Mesenchymal stem cell (in vitro differentiated cells and primary cell): ENCODE data around the gene ZC3HAV1. TPM values are rescaled to one million over a fixed set of nuclear protein-coding genes. Genes with fewer than 3 reads are reported as not detected.

Experiments used
- DNase-seq: peaks from one replicate; pipeline ENCODE4 v3.0.0-alpha.2; 2013
- H2AFZ ChIP-seq: one replicate; pipeline ENCODE4 v1.6.1; 2013; ENCODE audit warnings: low read depth, mild to moderate bottlenecking, control low read depth, inconsistent platforms, low read length, moderate library complexity
- H2AK5ac ChIP-seq: 2 replicates; pipeline ENCODE4 v1.6.1; 2013; ENCODE audit warnings: low read length, moderate library complexity, mild to moderate bottlenecking, inconsistent platforms; ENCODE audit not compliant: severe bottlenecking
- H2BK120ac ChIP-seq: one replicate; pipeline ENCODE4 v1.6.1; 2013; ENCODE audit warnings: low read depth, mild to moderate bottlenecking, inconsistent platforms, low read length, moderate library complexity
- H2BK12ac ChIP-seq, 2 experiments: one replicate each; pipeline ENCODE4 v1.6.1; 2013; ENCODE audit warnings: inconsistent platforms in 2 of 2, low read length in 2 of 2, mild to moderate bottlenecking in 2 of 2, moderate library complexity in 2 of 2, control low read depth in 1 of 2
- H2BK15ac ChIP-seq: one replicate; pipeline ENCODE4 v1.6.1; 2013; ENCODE audit warnings: mild to moderate bottlenecking, low read depth, inconsistent platforms; ENCODE audit not compliant: poor library complexity, severe bottlenecking
- H2BK5ac ChIP-seq: 2 replicates; pipeline ENCODE4 v1.6.1; 2013; ENCODE audit warnings: low read depth, mild to moderate bottlenecking, low read length, control low read depth, inconsistent platforms; ENCODE audit not compliant: poor library complexity, severe bottlenecking
- H3K14ac ChIP-seq, 2 experiments: one replicate each; pipeline ENCODE4 v1.6.1; 2013; ENCODE audit warnings: inconsistent platforms in 2 of 2, low read length in 2 of 2, control low read depth in 1 of 2, mild to moderate bottlenecking in 1 of 2, moderate library complexity in 1 of 2
- H3K18ac ChIP-seq, 2 experiments: one replicate each; pipeline ENCODE4 v1.6.1; 2013; ENCODE audit warnings: inconsistent platforms in 2 of 2, low read length in 2 of 2, control low read depth in 1 of 2, low read depth in 1 of 2, mild to moderate bottlenecking in 1 of 2
- H3K23ac ChIP-seq, 2 experiments: one replicate each; pipeline ENCODE4 v1.6.1; 2013; ENCODE audit warnings: inconsistent platforms in 2 of 2, low read length in 2 of 2, mild to moderate bottlenecking in 2 of 2, moderate library complexity in 2 of 2, control low read depth in 1 of 2
- H3K27ac ChIP-seq: 2 replicates; pipeline ENCODE4 v1.5.1; 2013; ENCODE audit warnings: mild to moderate bottlenecking, moderate library complexity, low read length, control low read depth, inconsistent platforms; ENCODE audit not compliant: poor library complexity, severe bottlenecking
- H3K27me3 ChIP-seq, 2 experiments: 2 replicates each; pipeline versions ENCODE4 v1.6.1 to v1.7.0; 2013; ENCODE audit warnings: low read length in 2 of 2, mild to moderate bottlenecking in 2 of 2, moderate library complexity in 2 of 2, control low read depth in 1 of 2, inconsistent platforms in 1 of 2; ENCODE audit not compliant: control insufficient read depth in 1 of 2, insufficient read depth in 1 of 2
- H3K36me3 ChIP-seq, 2 experiments: 2 replicates each; pipeline versions ENCODE4 v1.6.1 to v1.7.0; 2013; ENCODE audit warnings: low read length in 2 of 2, control low read depth in 1 of 2, inconsistent platforms in 1 of 2, low read depth in 1 of 2, mild to moderate bottlenecking in 1 of 2; ENCODE audit not compliant: insufficient read depth in 2 of 2, control insufficient read depth in 1 of 2
- H3K4ac ChIP-seq, 2 experiments: one replicate each; pipeline ENCODE4 v1.6.1; 2013; ENCODE audit warnings: inconsistent platforms in 2 of 2, low read length in 2 of 2, mild to moderate bottlenecking in 2 of 2, moderate library complexity in 2 of 2, control low read depth in 1 of 2, low read depth in 1 of 2
- H3K4me1 ChIP-seq: 2 replicates; pipeline ENCODE4 v1.6.1; 2013; ENCODE audit warnings: low read depth, low read length, control low read depth; ENCODE audit not compliant: control insufficient read depth, insufficient read depth
- H3K4me2 ChIP-seq: 2 replicates; pipeline ENCODE4 v1.6.1; 2013; ENCODE audit warnings: low read length, mild to moderate bottlenecking, inconsistent platforms; ENCODE audit not compliant: poor library complexity, severe bottlenecking
- H3K4me3 ChIP-seq, 2 experiments: 2 replicates each; pipeline versions ENCODE4 v1.5.1 to v1.7.0; 2013; ENCODE audit warnings: low read length in 2 of 2, mild to moderate bottlenecking in 2 of 2, control low read depth in 1 of 2, low read depth in 1 of 2; ENCODE audit not compliant: insufficient read depth in 1 of 2
- H3K79me1 ChIP-seq: replicated peaks from 2 replicates; pipeline ENCODE4 v1.6.1; 2013; ENCODE audit warnings: mild to moderate bottlenecking, control low read depth, low read length, inconsistent platforms; ENCODE audit not compliant: poor library complexity, severe bottlenecking
- H3K9ac ChIP-seq: 2 replicates; pipeline ENCODE4 v1.7.0; 2013; ENCODE audit warnings: mild to moderate bottlenecking, low read length, moderate library complexity
- H3K9me3 ChIP-seq: 2 replicates; pipeline ENCODE4 v1.7.0; 2013; ENCODE audit warnings: mild to moderate bottlenecking, low read length; ENCODE audit not compliant: control insufficient read depth
- H4K8ac ChIP-seq: one replicate; pipeline ENCODE4 v1.6.1; 2013; ENCODE audit warnings: inconsistent platforms, mild to moderate bottlenecking, low read length, moderate library complexity
- H4K91ac ChIP-seq: one replicate; pipeline ENCODE4 v1.6.1; 2013; ENCODE audit warnings: mild to moderate bottlenecking, low read length, inconsistent platforms
- WGBS: methylation state at CpG from one replicate; pipeline ENCODE4 v1.1.7; 2013; ENCODE audit warnings: mixed read lengths; 5-methylcytosine and 5-hydroxymethylcytosine counted together
- polyA plus RNA-seq, 2 experiments: library from polyadenylated mRNA; stranded (reverse); fragments of 200-250 nt; gene quantifications; one replicate each; pipeline ENCODE4 v1.2.3, GENCODE V29; 2013

Gene ZC3HAV1
- polyA plus RNA-seq (2013, experiment 1 of 2): 26.4 TPM
- 25.0 TPM for polyA plus RNA-seq (2013, experiment 2 of 2)

GRCh38 chr7:139109188-139109982 is at the start of gene ZC3HAV1:
ZC3HAV1 (minus strand) TSS chr7:139109720; CDS start chr7:139109331, 389 bp downstream.
- H3K18ac ChIP-seq: peak within 1 kb of the TSS; percentile 84 to 97
- peak within 1 kb of the TSS; percentile 81 for H3K4me2 ChIP-seq
- peak within 1 kb of the TSS; percentile 98 for H3K4me3 ChIP-seq
- H3K9me3 ChIP-seq: no peaks in the 10 kb centered on the region
- peak within 1 kb of the TSS; percentile 90 for H3K9ac ChIP-seq
- peak within 1 kb of the TSS; percentile 53 to 89 for H2BK12ac ChIP-seq
- no peaks in the 10 kb centered on the region for H3K36me3 ChIP-seq
- H3K23ac ChIP-seq: peak within 1 kb of the TSS in 1 of 2 experiments; percentile 97
- H4K91ac ChIP-seq: peak within 1 kb of the TSS; percentile 78
- H3K27me3 ChIP-seq: no peaks in the 10 kb centered on the region
- H2BK120ac ChIP-seq: peak within 1 kb of the TSS; percentile 80
- peak within 1 kb of the TSS; percentile 100 for H2BK15ac ChIP-seq
- DNase-seq: peak; percentile 95
- under 1% methylated on average over 68 of the region's 68 CpGs for WGBS
- H3K27ac ChIP-seq: peak within 1 kb of the TSS; percentile 66
- H2AFZ ChIP-seq: peak within 1 kb of the TSS; percentile 91
- peak within 1 kb of the TSS; percentile 15 to 99 for H3K4ac ChIP-seq
- H3K14ac ChIP-seq: peak within 1 kb of the TSS; percentile 5 to 99
- peak within 1 kb of the TSS; percentile 9 for H2AK5ac ChIP-seq
- no peaks in the 10 kb centered on the region for H3K79me1 ChIP-seq
- peak within 1 kb of the TSS; percentile 66 for H2BK5ac ChIP-seq
- H4K8ac ChIP-seq: peak within 1 kb of the TSS; percentile 69
- peaks cover 7% of the 10 kb centered on the region for H3K4me1 ChIP-seq

- DNase-seq: peak; percentile 25
- no peak overlapping the region for H2AFZ ChIP-seq
These were observed 44.3 kb upstream of the ZC3HAV1 start for GRCh38 chr7:139153832-139154231.

DNA sequence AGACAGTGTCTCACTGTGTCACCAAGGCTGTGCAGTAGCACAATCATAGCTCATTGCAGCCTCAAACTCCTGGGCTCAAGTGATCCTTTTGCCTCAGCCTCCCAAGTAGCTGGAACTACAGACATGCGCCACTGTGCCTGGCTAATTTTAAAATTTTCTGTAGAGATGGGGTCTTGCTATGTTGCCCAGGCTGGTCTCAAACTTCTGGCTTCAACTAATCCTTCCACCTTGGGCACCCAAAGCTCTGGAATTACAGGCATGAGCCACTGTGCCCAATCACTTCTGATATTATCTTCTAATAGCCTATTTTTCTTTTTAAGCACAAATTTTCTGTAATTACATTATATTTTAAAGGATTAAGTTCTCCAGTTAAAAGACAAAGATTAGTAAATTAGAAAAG is 42.6 kb upstream of the ZC3HAV1 start:
- Histone ChIP-seq H4K91ac (no peak overlapping the region), H3K4me1 (no peaks in the 10 kb centered on the region), H3K9me3 (no peaks in the 10 kb centered on the region), H3K36me3 (peaks cover 0 to 25% of the 10 kb centered on the region in 2 experiments), H2BK12ac (no peak overlapping the region), H3K4ac (no peak overlapping the region), H2BK120ac (no peak overlapping the region), H3K4me2 (no peak overlapping the region), H3K27ac (no peak overlapping the region), H2AFZ (no peak overlapping the region), H4K8ac (no peak overlapping the region), H3K9ac (no peak overlapping the region), H2BK5ac (no peak overlapping the region), H3K27me3 (no peaks in the 10 kb centered on the region), H3K4me3 (no peak overlapping the region), H3K18ac (no peak overlapping the region), H2BK15ac (no peak overlapping the region), H3K79me1 (no peaks in the 10 kb centered on the region), H3K23ac (no peak overlapping the region), H3K14ac (no peak overlapping the region), H2AK5ac (no peak overlapping the region)
- DNase-seq: no peak
- WGBS: 100% methylated on average over 1 of the region's 1 CpG

More at GRCh38 chr7:139153832-139154231, 44.3 kb upstream of the ZC3HAV1 start:
- Histone ChIP-seq H2BK120ac (no peak overlapping the region), H3K9me3 (no peaks in the 10 kb centered on the region), H2BK12ac (no peak overlapping the region), H3K27ac (no peak overlapping the region), H3K14ac (no peak overlapping the region), H4K91ac (no peak overlapping the region), H3K18ac (no peak overlapping the region), H2BK15ac (no peak overlapping the region), H3K4me2 (no peak overlapping the region), H2BK5ac (no peak overlapping the region), H3K79me1 (no peaks in the 10 kb centered on the region), H2AK5ac (no peak overlapping the region), H3K4ac (no peak overlapping the region), H3K4me1 (no peaks in the 10 kb centered on the region), H3K23ac (no peak overlapping the region), H3K9ac (no peak overlapping the region), H3K36me3 (peaks cover 0 to 16% of the 10 kb centered on the region in 2 experiments), H4K8ac (no peak overlapping the region), H3K27me3 (no peaks in the 10 kb centered on the region), H3K4me3 (no peak overlapping the region)
- 40% methylated on average over 2 of the region's 2 CpGs for WGBS

- Histone ChIP-seq H3K14ac (no peak overlapping the region), H3K23ac (no peak overlapping the region), H4K91ac (no peak overlapping the region), H3K27ac (no peak overlapping the region), H3K9ac (no peak overlapping the region), H2AFZ (no peak overlapping the region), H3K4me2 (no peak overlapping the region), H3K36me3 (peaks cover 4 to 43% of the 10 kb centered on the region in 2 experiments), H3K9me3 (no peaks in the 10 kb centered on the region), H3K18ac (no peak overlapping the region), H3K4me1 (peaks cover 1% of the 10 kb centered on the region), H2AK5ac (no peak overlapping the region), H3K4me3 (no peak overlapping the region), H3K27me3 (no peaks in the 10 kb centered on the region), H3K79me1 (peaks cover 4% of the 10 kb centered on the region), H3K4ac (no peak overlapping the region), H4K8ac (no peak overlapping the region), H2BK5ac (no peak overlapping the region), H2BK120ac (no peak overlapping the region), H2BK12ac (no peak overlapping the region), H2BK15ac (no peak overlapping the region)
- DNase-seq: no peak
- WGBS: 94% methylated on average over 4 of the region's 4 CpGs
These were observed 29.6 kb upstream of the ZC3HAV1 start for GRCh38 chr7:139139150-139139549.
